Right renal pelvis (tissue), 4 donors: Measurements from ENCODE around the gene TSPAN11. TPM values are rescaled to one million over a fixed set of nuclear protein-coding genes. Genes with fewer than 3 reads are reported as not detected.

Experiments
- DNase-seq, 4 donors: peaks; one replicate each; pipeline ENCODE4 v3.0.0-alpha.2; 2013; ENCODE audit warnings: low read depth in 4 of 4, low spot score in 3 of 4, missing footprints in 1 of 4
- polyA plus RNA-seq, 4 donors: library from polyadenylated mRNA; unstranded; fragments of 120-200 nt; gene quantifications; one replicate each; pipeline ENCODE4 v1.2.1, GENCODE V29; 2013; ENCODE audit not compliant: insufficient read length in 4 of 4

The TSPAN11 gene
- polyA plus RNA-seq, 4 donors = 4.0 to 7.5 (median 5.3) TPM

- no peak for DNase-seq
These were observed 51.2 kb downstream of the TSPAN11 start for GRCh38 chr12:30977537-30978349.

- peak in 1 of 4 donors; percentile 16 for DNase-seq
These were observed 52.1 kb downstream of the TSPAN11 start for GRCh38 chr12:30978639-30979038.

GRCh38 chr12:30979371-30980259 is 53.1 kb downstream of the TSPAN11 start:
- no peak for DNase-seq

- no peak for DNase-seq
These were observed 54.6 kb downstream of the TSPAN11 start for GRCh38 chr12:30980955-30981662.

GRCh38 chr12:30982413-30982812 is 55.9 kb downstream of the TSPAN11 start:
- DNase-seq = no peak

GRCh38 chr12:30985814-30986452 is 59.4 kb downstream of the TSPAN11 start:
- DNase-seq = peak in 2 of 4 donors; percentile 23 to 41

GRCh38 chr12:30988086-30988485 is 61.5 kb downstream of the TSPAN11 start:
- DNase-seq = no peak

- no peak for DNase-seq
These were observed 62.2 kb downstream of the TSPAN11 start for GRCh38 chr12:30988646-30989286.

- DNase-seq = no peak
These were observed 63.2 kb downstream of the TSPAN11 start for GRCh38 chr12:30989754-30990153.

- no peak for DNase-seq
These were observed 63.8 kb downstream of the TSPAN11 start for GRCh38 chr12:30990316-30990715.

GRCh38 chr12:30990776-30991175 is 64.2 kb downstream of the TSPAN11 start:
- no peak for DNase-seq

GRCh38 chr12:30991466-30991865 is 64.9 kb downstream of the TSPAN11 start:
- DNase-seq = no peak

- DNase-seq = no peak
These were observed 65.8 kb downstream of the TSPAN11 start for GRCh38 chr12:30992381-30992780.

- DNase-seq = no peak
These were observed 67.2 kb downstream of the TSPAN11 start for GRCh38 chr12:30993766-30994165.

GRCh38 chr12:30994274-30994673 is 67.7 kb downstream of the TSPAN11 start:
- no peak for DNase-seq

- DNase-seq = no peak
These were observed 69.7 kb downstream of the TSPAN11 start for GRCh38 chr12:30996255-30996654.

- DNase-seq = no peak
These were observed 70.2 kb downstream of the TSPAN11 start for GRCh38 chr12:30996752-30997151.

- no peak for DNase-seq
These were observed 71.3 kb downstream of the TSPAN11 start for GRCh38 chr12:30997685-30998440.

GRCh38 chr12:30999011-30999410 is 72.5 kb downstream of the TSPAN11 start:
- no peak for DNase-seq
